Sigmoid colon (tissue), 3 donors: ENCODE data around the gene RAB3A.

Source experiments
- POLR2A ChIP-seq, 2 donors: fragments of 450-650 bp; IDR thresholded peaks; one replicate each; pipeline ENCODE4 v1.6.1; 2016; ENCODE audit warnings: antibody characterized with exemption in 2 of 2, mild to moderate bottlenecking in 2 of 2, moderate library complexity in 2 of 2
- TF ChIP-seq, protein P1 (sequence below), 4 experiments: fragments of 450-650 bp in 3 of 4; fragments of 200-600 bp in 1 of 4; IDR thresholded peaks; one replicate each; pipeline ENCODE4 v1.5.1; 2016 to 2019; ENCODE audit warnings: antibody characterized with exemption in 4 of 4, mild to moderate bottlenecking in 3 of 4, moderate library complexity in 2 of 4

DNA sequence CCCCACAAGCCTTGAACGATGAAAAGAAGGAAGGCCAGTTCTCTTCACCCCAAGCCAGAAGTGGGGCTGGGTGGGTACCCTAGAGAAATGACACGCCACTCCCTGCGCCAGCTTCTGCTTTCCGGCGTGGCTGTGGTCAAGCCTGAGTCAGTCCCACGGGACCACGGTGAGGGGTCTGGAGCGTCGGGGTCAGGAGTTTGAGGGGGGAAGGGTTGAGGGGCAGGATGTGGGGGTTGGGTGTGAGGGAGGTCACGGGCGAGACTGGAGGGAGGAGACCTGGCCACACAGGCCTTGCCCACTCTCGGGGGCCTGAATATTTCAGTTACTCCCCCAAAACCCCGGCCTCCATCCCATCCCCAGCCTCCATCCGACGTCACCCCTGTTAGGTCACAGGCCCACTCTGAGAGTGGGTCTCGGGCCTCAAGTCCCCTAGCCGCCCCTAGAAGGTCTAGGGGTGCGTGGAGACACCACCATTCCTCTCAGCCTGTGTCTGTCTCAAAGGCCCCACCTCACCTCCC lies 30.7 kb downstream of the RAB3A start:
- TF ChIP-seq, protein P1, sequence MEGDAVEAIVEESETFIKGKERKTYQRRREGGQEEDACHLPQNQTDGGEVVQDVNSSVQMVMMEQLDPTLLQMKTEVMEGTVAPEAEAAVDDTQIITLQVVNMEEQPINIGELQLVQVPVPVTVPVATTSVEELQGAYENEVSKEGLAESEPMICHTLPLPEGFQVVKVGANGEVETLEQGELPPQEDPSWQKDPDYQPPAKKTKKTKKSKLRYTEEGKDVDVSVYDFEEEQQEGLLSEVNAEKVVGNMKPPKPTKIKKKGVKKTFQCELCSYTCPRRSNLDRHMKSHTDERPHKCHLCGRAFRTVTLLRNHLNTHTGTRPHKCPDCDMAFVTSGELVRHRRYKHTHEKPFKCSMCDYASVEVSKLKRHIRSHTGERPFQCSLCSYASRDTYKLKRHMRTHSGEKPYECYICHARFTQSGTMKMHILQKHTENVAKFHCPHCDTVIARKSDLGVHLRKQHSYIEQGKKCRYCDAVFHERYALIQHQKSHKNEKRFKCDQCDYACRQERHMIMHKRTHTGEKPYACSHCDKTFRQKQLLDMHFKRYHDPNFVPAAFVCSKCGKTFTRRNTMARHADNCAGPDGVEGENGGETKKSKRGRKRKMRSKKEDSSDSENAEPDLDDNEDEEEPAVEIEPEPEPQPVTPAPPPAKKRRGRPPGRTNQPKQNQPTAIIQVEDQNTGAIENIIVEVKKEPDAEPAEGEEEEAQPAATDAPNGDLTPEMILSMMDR (IDR thresholded peaks at IDR 0.05) = no peak
- no peak for TF ChIP-seq POLR2A (IDR thresholded peaks at IDR 0.05)
